IMR-90 (cell line): ENCODE results near the gene MPP7. TPM values are rescaled to one million over a fixed set of nuclear protein-coding genes. Genes with fewer than 3 reads are reported as not detected.

Experiments used
- ATAC-seq: fragments of 200-7000 bp; cut with Tn5 transposase; 2 replicates; pipeline ENCODE4 v1.9.1; 2020; ENCODE audit warnings: low read depth, mild to moderate bottlenecking, moderate library complexity
- BruUV-seq: library from RNA; stranded (reverse); fragments of 400-500 nt; replicated peaks from 2 replicates; lab custom pipeline; 2021; lab: Mats Ljungman, UMichigan
- CTCF ChIA-PET: fragments of 300-600 bp; formaldehyde crosslinking; extraction: SDS; loops from one replicate; lab custom pipeline; 2021; ENCODE audit warnings: antibody characterized with exemption; lab: Yijun Ruan, JAX
- POLR2A ChIA-PET: fragments of 300-600 bp; sonication (Branson Sonifier 250); formaldehyde crosslinking; loops from one replicate; lab custom pipeline; 2022; ENCODE audit warnings: antibody characterized with exemption; ENCODE audit not compliant: unreplicated experiment; lab: Charles Lee
- DNase-seq: peaks from one replicate; pipeline ENCODE4 v3.0.0; 2013
- H2AFZ ChIP-seq: replicated peaks from 2 replicates; pipeline ENCODE3; 2013; ENCODE audit warnings: low read length, mild to moderate bottlenecking; ENCODE audit not compliant: poor library complexity
- H2AK5ac ChIP-seq: 2 replicates; pipeline ENCODE4 v1.6.1; 2013; ENCODE audit warnings: low read depth, low read length, inconsistent platforms
- H2AK9ac ChIP-seq: replicated peaks from 2 replicates; pipeline ENCODE3; 2013; ENCODE audit warnings: mild to moderate bottlenecking, low read depth, low read length, moderate library complexity; ENCODE audit not compliant: poor library complexity
- H2BK120ac ChIP-seq: 2 replicates; pipeline ENCODE4 v1.6.1; 2013; ENCODE audit warnings: low read depth, low read length, inconsistent platforms
- H2BK15ac ChIP-seq: 3 replicates; pipeline ENCODE4 v1.6.1; 2013; ENCODE audit warnings: low read depth, low read length, inconsistent platforms
- H2BK20ac ChIP-seq: 2 replicates; pipeline ENCODE4 v1.6.1; 2013; ENCODE audit warnings: low read depth, mild to moderate bottlenecking, inconsistent platforms, low read length, moderate library complexity
- H2BK5ac ChIP-seq: 2 replicates; pipeline ENCODE4 v1.6.1; 2013; ENCODE audit warnings: mild to moderate bottlenecking, low read depth, low read length, inconsistent platforms; ENCODE audit not compliant: poor library complexity, severe bottlenecking
- H3K14ac ChIP-seq: replicated peaks from 2 replicates; pipeline ENCODE4 v1.6.1; 2013; ENCODE audit warnings: low read depth, low read length, inconsistent platforms
- H3K18ac ChIP-seq: 2 replicates; pipeline ENCODE4 v1.6.1; 2013; ENCODE audit warnings: low read depth, low read length, control low read depth
- H3K23ac ChIP-seq: 2 replicates; pipeline ENCODE4 v1.6.1; 2013; ENCODE audit warnings: low read depth, low read length, inconsistent platforms
- H3K27ac ChIP-seq: 2 replicates; pipeline ENCODE4 v1.5.1; 2013; ENCODE audit warnings: mild to moderate bottlenecking, control low read depth, low read length; ENCODE audit not compliant: insufficient read depth
- H3K27me3 ChIP-seq: 2 replicates; pipeline ENCODE4 v1.6.1; 2013; ENCODE audit warnings: low read length; ENCODE audit not compliant: control insufficient read depth, insufficient read depth
- H3K36me3 ChIP-seq: 2 replicates; pipeline ENCODE4 v1.6.1; 2013; ENCODE audit warnings: low read length, mixed read lengths; ENCODE audit not compliant: control insufficient read depth, insufficient read depth
- H3K4ac ChIP-seq: 2 replicates; pipeline ENCODE4 v1.6.1; 2013; ENCODE audit warnings: low read depth, low read length, inconsistent platforms
- H3K4me1 ChIP-seq: 2 replicates; pipeline ENCODE4 v1.6.1; 2013; ENCODE audit warnings: low read length, mixed read lengths; ENCODE audit not compliant: control insufficient read depth, insufficient read depth
- H3K4me2 ChIP-seq: 2 replicates; pipeline ENCODE4 v1.6.1; 2013; ENCODE audit warnings: low read depth, mild to moderate bottlenecking, control low read depth, low read length, moderate library complexity
- H3K4me3 ChIP-seq: 2 replicates; pipeline ENCODE4 v1.5.1; 2013; ENCODE audit warnings: low read depth, mild to moderate bottlenecking, control low read depth, low read length, moderate library complexity; ENCODE audit not compliant: insufficient read depth
- H3K56ac ChIP-seq: 2 replicates; pipeline ENCODE4 v1.6.1; 2013; ENCODE audit warnings: low read length, inconsistent platforms; ENCODE audit not compliant: insufficient read depth; ENCODE audit errors: extremely low read depth
- H3K79me1 ChIP-seq, 2 experiments: 2 replicates each; pipeline ENCODE4 v1.6.1; 2013; ENCODE audit warnings: low read length in 2 of 2, inconsistent platforms in 1 of 2, low read depth in 1 of 2
- H3K9ac ChIP-seq: 2 replicates; pipeline ENCODE4 v1.6.1; 2013; ENCODE audit warnings: low read depth, low read length, control low read depth
- H3K9me1 ChIP-seq: 2 replicates; pipeline ENCODE4 v1.6.1; 2013; ENCODE audit warnings: low read length, inconsistent platforms; ENCODE audit not compliant: insufficient read depth
- H3K9me3 ChIP-seq: 2 replicates; pipeline ENCODE4 v1.6.1; 2013; ENCODE audit warnings: low read length; ENCODE audit not compliant: control insufficient read depth, insufficient read depth
- H4K20me1 ChIP-seq: 2 replicates; pipeline ENCODE4 v1.6.1; 2013; ENCODE audit warnings: low read length, inconsistent platforms; ENCODE audit not compliant: insufficient read depth
- H4K5ac ChIP-seq: 2 replicates; pipeline ENCODE4 v1.6.1; 2013; ENCODE audit warnings: mild to moderate bottlenecking, low read depth, low read length, control low read depth
- H4K8ac ChIP-seq, 2 experiments: 2 replicates each; pipeline ENCODE4 v1.6.1; 2013; ENCODE audit warnings: low read depth in 2 of 2, low read length in 2 of 2, control low read depth in 1 of 2, inconsistent platforms in 1 of 2
- H4K91ac ChIP-seq: 2 replicates; pipeline ENCODE4 v1.6.1; 2013; ENCODE audit warnings: low read depth, low read length, inconsistent platforms; ENCODE audit not compliant: insufficient read depth
- BHLHE40 ChIP-seq: fragments of 150-350 bp; IDR thresholded peaks from 2 replicates; pipeline ENCODE4 v1.6.1; 2016; ENCODE audit warnings: mild to moderate bottlenecking, low read depth, low read length
- CEBPB ChIP-seq: IDR thresholded peaks from 2 replicates; pipeline ENCODE4 v1.6.1; 2012; ENCODE audit warnings: low read depth, low read length, improper control_type of control experiment
- CHD1 ChIP-seq: IDR thresholded peaks from 2 replicates; pipeline ENCODE4 v1.6.1; 2012; ENCODE audit warnings: low read depth, low read length, improper control_type of control experiment
- FOS ChIP-seq: fragments of 150-350 bp; IDR thresholded peaks from 2 replicates; pipeline ENCODE4 v1.6.1; 2016; ENCODE audit warnings: low read depth, low read length
- MAFK ChIP-seq: IDR thresholded peaks from 2 replicates; pipeline ENCODE4 v1.6.1; 2012; ENCODE audit warnings: low read depth, low read length, improper control_type of control experiment
- MAZ ChIP-seq: IDR thresholded peaks from 2 replicates; pipeline ENCODE4 v1.6.1; 2012; ENCODE audit warnings: low read depth, mild to moderate bottlenecking, low read length, improper control_type of control experiment, moderate library complexity, borderline replicate concordance
- MXI1 ChIP-seq: IDR thresholded peaks from 2 replicates; pipeline ENCODE4 v1.6.1; 2012; ENCODE audit warnings: low read depth, mild to moderate bottlenecking, low read length, moderate library complexity, borderline replicate concordance
- NFE2L2 ChIP-seq: fragments of 150-350 bp; IDR thresholded peaks from 2 replicates; pipeline ENCODE4 v1.6.1; 2016; ENCODE audit warnings: low read depth, mild to moderate bottlenecking, low read length
- POLR2A ChIP-seq: IDR thresholded peaks from 2 replicates; pipeline ENCODE4 v1.6.1; 2012; ENCODE audit warnings: mild to moderate bottlenecking, low read depth, low read length
- RAD21 ChIP-seq: IDR thresholded peaks from 2 replicates; pipeline ENCODE4 v1.6.1; 2012; ENCODE audit warnings: low read length, improper control_type of control experiment
- RCOR1 ChIP-seq: IDR thresholded peaks from 2 replicates; pipeline ENCODE4 v1.6.1; 2012; ENCODE audit warnings: mild to moderate bottlenecking, low read length, improper control_type of control experiment; ENCODE audit not compliant: insufficient replicate concordance
- RFX5 ChIP-seq: IDR thresholded peaks from 2 replicates; pipeline ENCODE4 v1.8.0; 2012; ENCODE audit warnings: low read depth, mild to moderate bottlenecking, low read length, moderate library complexity
- SMC3 ChIP-seq: fragments of 150-350 bp; IDR thresholded peaks from 2 replicates; pipeline ENCODE4 v1.6.1; 2016; ENCODE audit warnings: low read depth, mild to moderate bottlenecking, antibody characterized with exemption, low read length, moderate library complexity
- USF2 ChIP-seq: fragments of 150-350 bp; IDR thresholded peaks from 2 replicates; pipeline ENCODE4 v1.6.1; 2017; ENCODE audit warnings: mild to moderate bottlenecking, antibody characterized with exemption, low read length, low read depth
- WGBS, 2 experiments: methylation state at CpG; one replicate each; pipeline versions ENCODE4 v1.1.5 to v1.1.7; 2013; ENCODE audit warnings: missing lambda C conversion rate in 2 of 2; ENCODE audit not compliant: insufficient read length in 1 of 2; ENCODE audit errors: extremely low coverage in 2 of 2; 5-methylcytosine and 5-hydroxymethylcytosine counted together
- dilution Hi-C: fragments of 300-500 bp; cut with HindIII; formaldehyde crosslinking; loops from one replicate; pipeline ENCODE4 v1.14.3; 2018; ENCODE audit warnings: low sequenced_read_pairs; ENCODE audit not compliant: unreplicated experiment
- in situ Hi-C: fragments of 300-500 bp; cut with MboI; formaldehyde crosslinking; loops from 3 replicates; pipeline ENCODE4 v1.14.3; 2019; ENCODE audit warnings: low sequenced_read_pairs, inconsistent platforms, mixed read lengths
- intact Hi-C: fragments of 100-400 bp; cut with micrococcal nuclease; formaldehyde crosslinking; loops from 2 replicates; pipeline ENCODE4 v1.10.0; 2022
- polyA plus RNA-seq, 3 experiments: library from polyadenylated mRNA; depleted of rRNA; stranded (reverse); fragments of >200 nt; gene quantifications; 2 replicates each; pipeline ENCODE4 v1.2.3, GENCODE V29; 2012; ENCODE audit warnings: low replicate concordance in 1 of 3
- total RNA-seq: library from RNA; depleted of rRNA; stranded (reverse); fragments of >200 nt; gene quantifications from 2 replicates; pipeline ENCODE4 v1.2.3, GENCODE V29; 2012

The MPP7 gene
- total and polyA plus RNA-seq, 2 of the 4 experiments (the other 2 are of a cell fraction): 0.39 to 1.4 TPM

- intact Hi-C loops (no loop called here), dilution Hi-C loops (loop anchor here (25.0 kb wide), 1 partner anchor 131 kb away; no protein-coding TSS in a partner anchor), in situ Hi-C loops (no loop called here)
- Histone ChIP-seq H4K5ac (no peak overlapping the region), H2BK120ac (no peak overlapping the region), H3K18ac (no peak overlapping the region), H2BK15ac (no peak overlapping the region), H2AFZ (no peak overlapping the region), H3K4me1 (no peaks in the 10 kb centered on the region), H2AK9ac (no peak overlapping the region), H3K4ac (no peak overlapping the region), H2AK5ac (no peak overlapping the region), H3K27ac (no peak overlapping the region), H3K9ac (no peak overlapping the region), H3K9me1 (no peaks in the 10 kb centered on the region), H4K20me1 (no peaks in the 10 kb centered on the region), H3K79me1 (no peaks in the 10 kb centered on the region), H3K56ac (no peak overlapping the region), H3K4me3 (no peak overlapping the region), H3K27me3 (peaks cover 11% of the 10 kb centered on the region; the same call in 1 of the 2 replicates), H3K4me2 (no peak overlapping the region), H2BK5ac (no peak overlapping the region), H3K9me3 (no peaks in the 10 kb centered on the region), H2BK20ac (no peak overlapping the region), H3K23ac (no peak overlapping the region), H3K14ac (no peak overlapping the region), H4K8ac (no peak overlapping the region), H3K36me3 (no peaks in the 10 kb centered on the region), H4K91ac (no peak overlapping the region)
- ATAC-seq (no peak), DNase-seq (no peak)
- ChIA-PET POLR2A (no interaction called here), CTCF (no interaction called here)
- BruUV-seq: no TSS peak
- no CpG with 5 or more reads among the region's 2 CpGs for WGBS, 2 experiments
- TF ChIP-seq MAZ: no peak
- TF ChIP-seq FOS: no peak
- TF ChIP-seq MAFK: no peak
- no peak for TF ChIP-seq SMC3
- TF ChIP-seq MXI1: no peak
- no peak for TF ChIP-seq BHLHE40
- no peak for TF ChIP-seq RFX5
- TF ChIP-seq NFE2L2: no peak
- no peak for TF ChIP-seq CEBPB
- TF ChIP-seq CHD1: no peak
- no peak for TF ChIP-seq POLR2A
- no peak for TF ChIP-seq RAD21
- no peak for TF ChIP-seq RCOR1
- no peak for TF ChIP-seq USF2
Measured at GRCh38 chr10:28256776-28257175, 46.1 kb downstream of the MPP7 start.
